Esophagus squamous epithelium (tissue), 4 donors: ENCODE results near the gene SUSD2.

Experiments used
- CTCF ChIP-seq, 6 experiments: fragments of 450-650 bp in 4 of 6; fragments of 200-600 bp in 2 of 6; sonication (generic) in 2 of 6; IDR thresholded peaks; one replicate each; pipeline ENCODE4 v1.5.1; 2016 to 2019; ENCODE audit warnings: antibody characterized with exemption in 6 of 6, mild to moderate bottlenecking in 4 of 6, moderate library complexity in 4 of 6
- POLR2A ChIP-seq, 4 donors: fragments of 450-650 bp; IDR thresholded peaks; one replicate each; pipeline ENCODE4 v1.6.1; 2017; ENCODE audit warnings: antibody characterized with exemption in 4 of 4, mild to moderate bottlenecking in 4 of 4, moderate library complexity in 3 of 4

GRCh38 chr22:24142831-24143230 is 38.5 kb upstream of the SUSD2 start:
- no peak for TF ChIP-seq CTCF (IDR thresholded peaks at IDR 0.05)
- TF ChIP-seq POLR2A (IDR thresholded peaks at IDR 0.05) = no peak
